Ovary (tissue), 3 donors: Measurements from ENCODE around the gene ARAF.

ENCODE experiments used
- CTCF ChIP-seq, 3 donors: fragments of 450-650 bp in 2 of 3; fragments of 200-600 bp in 1 of 3; IDR thresholded peaks; one replicate each; pipeline versions ENCODE4 v1.5.1 to v1.8.0; 2016 to 2022; ENCODE audit warnings: antibody characterized with exemption in 3 of 3, mild to moderate bottlenecking in 1 of 3
- POLR2A ChIP-seq: fragments of 450-650 bp; IDR thresholded peaks from one replicate; pipeline ENCODE4 v1.6.1; 2017; ENCODE audit warnings: antibody characterized with exemption, mild to moderate bottlenecking, moderate library complexity
- donor health status: DM: no; HTN: no; CAD: no.

- no peak for TF ChIP-seq CTCF (IDR thresholded peaks at IDR 0.05)
- TF ChIP-seq POLR2A = no peak
Measured at GRCh38 chrX:47562615-47563243, 1.7 kb downstream of the ARAF start.
